Measurements from ENCODE around the gene BRD3OS. TPM values are rescaled to one million over a fixed set of nuclear protein-coding genes. Genes with fewer than 3 reads are reported as not detected.
A peak's percentile ranks its signal among the peaks of the same experiment; 100 is the strongest.
"Not testable (repeated sequence)": the region's sequence is repeated elsewhere in the genome, so short reads cannot be mapped to it uniquely, and the experiment has no call there.

BRD3OS gene
- total RNA-seq, 1 donor from 2014 or later: 20.2 TPM

GRCh38 chr9:133986774-133987445, 38.4 kb upstream of the BRD3OS start:
- H3K9ac ChIP-seq (ENCODE audit: low read length): no peak overlapping the region
- no peak overlapping the region for H2AFZ ChIP-seq (ENCODE audit: low read depth, low read length)
- H3K4me2 ChIP-seq (ENCODE audit: low read length): no peak overlapping the region
- H3K79me2 ChIP-seq (ENCODE audit: insufficient read depth, low read length): peaks cover 97% of the 10 kb centered on the region
- no peak for FAIRE-seq
- H3K27ac ChIP-seq (ENCODE audit: low read depth, low read length): no peak overlapping the region
- no peaks in the 10 kb centered on the region for H3K27me3 Mint-ChIP-seq (ENCODE audit: low read depth, unreplicated experiment)
- H3K4me3 Mint-ChIP-seq (ENCODE audit: unreplicated experiment): no peak overlapping the region
- no peak for DNase-seq (ENCODE audit: low read depth)
- peaks cover 88% of the 10 kb centered on the region for H4K20me1 ChIP-seq (ENCODE audit: insufficient read depth, low read length)
- peaks cover 9% of the 10 kb centered on the region for H3K4me1 Mint-ChIP-seq (ENCODE audit: low read depth, unreplicated experiment)
- H3K27ac Mint-ChIP-seq (ENCODE audit: unreplicated experiment): peak overlapping the region; percentile 9
- no peaks in the 10 kb centered on the region for H3K9me3 Mint-ChIP-seq (ENCODE audit: unreplicated experiment)
- peaks cover 13% of the 10 kb centered on the region for H3K4me1 ChIP-seq (ENCODE audit: insufficient read depth, low read length)
- peaks cover 3% of the 10 kb centered on the region for H3K36me3 Mint-ChIP-seq (ENCODE audit: low read depth, unreplicated experiment)
- TF ChIP-seq CTCF (IDR thresholded peaks at IDR 0.05; ENCODE audit: insufficient read depth, low read depth, low read length) (no peak), EZH2 (IDR thresholded peaks at IDR 0.05; ENCODE audit: insufficient read depth, low read length) (no peak)
- H3K27me3 ChIP-seq (ENCODE audit: insufficient read depth, low read length): no peaks in the 10 kb centered on the region
- H3K9me3 ChIP-seq (ENCODE audit: insufficient read depth, low read depth, low read length): no peaks in the 10 kb centered on the region
- peaks cover 2% of the 10 kb centered on the region for H3K36me3 ChIP-seq (ENCODE audit: insufficient read depth, low read length)
- H3K4me3 ChIP-seq (ENCODE audit: insufficient read depth, low read depth, low read length): no peak overlapping the region

- TF ChIP-seq CTCF (IDR thresholded peaks at IDR 0.05; ENCODE audit: insufficient read depth, low read depth, low read length) (no peak), EZH2 (IDR thresholded peaks at IDR 0.05; ENCODE audit: insufficient read depth, low read length) (no peak)
- H3K79me2 ChIP-seq (ENCODE audit: insufficient read depth, low read length): peaks cover 94% of the 10 kb centered on the region
- H3K9ac ChIP-seq (ENCODE audit: low read length): no peak overlapping the region
- Mint-ChIP-seq H3K27ac (ENCODE audit: unreplicated experiment) (peak overlapping the region; percentile 9), H3K4me3 (ENCODE audit: unreplicated experiment) (no peak overlapping the region), H3K9me3 (ENCODE audit: unreplicated experiment) (no peaks in the 10 kb centered on the region), H3K27me3 (ENCODE audit: low read depth, unreplicated experiment) (no peaks in the 10 kb centered on the region), H3K4me1 (ENCODE audit: low read depth, unreplicated experiment) (peaks cover 9% of the 10 kb centered on the region), H3K36me3 (ENCODE audit: low read depth, unreplicated experiment) (peaks cover 3% of the 10 kb centered on the region)
- no peaks in the 10 kb centered on the region for H3K27me3 ChIP-seq (ENCODE audit: insufficient read depth, low read length)
- no peaks in the 10 kb centered on the region for H3K9me3 ChIP-seq (ENCODE audit: insufficient read depth, low read depth, low read length)
- FAIRE-seq (no peak), DNase-seq (ENCODE audit: low read depth) (no peak)
- H3K4me1 ChIP-seq (ENCODE audit: insufficient read depth, low read length): peaks cover 13% of the 10 kb centered on the region
- H2AFZ ChIP-seq (ENCODE audit: low read depth, low read length): no peak overlapping the region
- no peak overlapping the region for H3K4me2 ChIP-seq (ENCODE audit: low read length)
- H3K4me3 ChIP-seq (ENCODE audit: insufficient read depth, low read depth, low read length): no peak overlapping the region
- peaks cover 2% of the 10 kb centered on the region for H3K36me3 ChIP-seq (ENCODE audit: insufficient read depth, low read length)
- no peak overlapping the region for H3K27ac ChIP-seq (ENCODE audit: low read depth, low read length)
- H4K20me1 ChIP-seq (ENCODE audit: insufficient read depth, low read length): peaks cover 83% of the 10 kb centered on the region
Observed at GRCh38 chr9:133987446-133987788, 37.9 kb upstream of the BRD3OS start.

- Histone ChIP-seq H3K27me3 (ENCODE audit: insufficient read depth, low read length) (no peaks in the 10 kb centered on the region), H3K4me1 (ENCODE audit: insufficient read depth, low read length) (peaks cover 14% of the 10 kb centered on the region), H3K4me3 (ENCODE audit: insufficient read depth, low read depth, low read length) (no peak overlapping the region), H3K36me3 (ENCODE audit: insufficient read depth, low read length) (peaks cover 2% of the 10 kb centered on the region), H3K27ac (ENCODE audit: low read depth, low read length) (no peak overlapping the region), H4K20me1 (ENCODE audit: insufficient read depth, low read length) (peaks cover 76% of the 10 kb centered on the region), H3K79me2 (ENCODE audit: insufficient read depth, low read length) (peaks cover 90% of the 10 kb centered on the region), H3K4me2 (ENCODE audit: low read length) (no peak overlapping the region), H2AFZ (ENCODE audit: low read depth, low read length) (no peak overlapping the region), H3K9ac (ENCODE audit: low read length) (no peak overlapping the region), H3K9me3 (ENCODE audit: insufficient read depth, low read depth, low read length) (no peaks in the 10 kb centered on the region)
- Mint-ChIP-seq H3K27me3 (ENCODE audit: low read depth, unreplicated experiment) (no peaks in the 10 kb centered on the region), H3K4me1 (ENCODE audit: low read depth, unreplicated experiment) (peaks cover 9% of the 10 kb centered on the region), H3K4me3 (ENCODE audit: unreplicated experiment) (peak overlapping the region; percentile 40), H3K36me3 (ENCODE audit: low read depth, unreplicated experiment) (peaks cover 3% of the 10 kb centered on the region), H3K27ac (ENCODE audit: unreplicated experiment) (no peak overlapping the region), H3K9me3 (ENCODE audit: unreplicated experiment) (no peaks in the 10 kb centered on the region)
- TF ChIP-seq EZH2 (IDR thresholded peaks at IDR 0.05; ENCODE audit: insufficient read depth, low read length) (no peak), CTCF (IDR thresholded peaks at IDR 0.05; ENCODE audit: insufficient read depth, low read depth, low read length) (no peak)
- DNase-seq (ENCODE audit: low read depth) (no peak), FAIRE-seq (no peak)
Observed at GRCh38 chr9:133987946-133988665, 37.2 kb upstream of the BRD3OS start.

GRCh38 chr9:133988771-133989170, 36.5 kb upstream of the BRD3OS start:
- not testable (repeated sequence) for H3K27me3 ChIP-seq (ENCODE audit: insufficient read depth, low read length); DNase-seq (ENCODE audit: low read depth); H3K9ac ChIP-seq (ENCODE audit: low read length); H3K4me2 ChIP-seq (ENCODE audit: low read length); H3K36me3 ChIP-seq (ENCODE audit: insufficient read depth, low read length); H3K27ac Mint-ChIP-seq (ENCODE audit: unreplicated experiment); FAIRE-seq; H3K4me3 Mint-ChIP-seq (ENCODE audit: unreplicated experiment); H2AFZ ChIP-seq (ENCODE audit: low read depth, low read length); H3K4me1 Mint-ChIP-seq (ENCODE audit: low read depth, unreplicated experiment); H3K9me3 ChIP-seq (ENCODE audit: insufficient read depth, low read depth, low read length); H3K9me3 Mint-ChIP-seq (ENCODE audit: unreplicated experiment); H3K27ac ChIP-seq (ENCODE audit: low read depth, low read length); H3K4me3 ChIP-seq (ENCODE audit: insufficient read depth, low read depth, low read length); H3K36me3 Mint-ChIP-seq (ENCODE audit: low read depth, unreplicated experiment); H3K27me3 Mint-ChIP-seq (ENCODE audit: low read depth, unreplicated experiment)
- Histone ChIP-seq H3K4me1 (ENCODE audit: insufficient read depth, low read length) (peaks cover 21% of the 10 kb centered on the region), H4K20me1 (ENCODE audit: insufficient read depth, low read length) (peaks cover 71% of the 10 kb centered on the region), H3K79me2 (ENCODE audit: insufficient read depth, low read length) (peaks cover 83% of the 10 kb centered on the region)

Data from astrocyte (in vitro differentiated cells and primary cell).